NB4 (cell line): ENCODE results near the gene MRNIP.

ENCODE experiments used
- DNase-seq: peaks from one replicate; pipeline ENCODE4 v3.0.0; 2010; ENCODE audit warnings: low read depth
- H3K4me3 ChIP-seq: one replicate; pipeline ENCODE4 v1.5.1; 2011; ENCODE audit warnings: mild to moderate bottlenecking, low read depth, low read length, moderate library complexity
- CTCF ChIP-seq: IDR thresholded peaks from one replicate; pipeline ENCODE4 v1.5.1; 2012; ENCODE audit warnings: low read depth, low read length
- MAX ChIP-seq: IDR thresholded peaks from 2 replicates; pipeline ENCODE4 v1.6.1; 2011; ENCODE audit warnings: low read depth, low read length
- MYC ChIP-seq: IDR thresholded peaks from 2 replicates; pipeline ENCODE4 v1.6.1; 2011; ENCODE audit warnings: low read depth, low read length
- POLR2A ChIP-seq: IDR thresholded peaks from 2 replicates; pipeline ENCODE4 v1.6.1; 2011; ENCODE audit warnings: mild to moderate bottlenecking; ENCODE audit not compliant: insufficient read length; ENCODE audit errors: extremely low read depth

The MRNIP gene

GRCh38 chr5:179802950-179803562 is 55.6 kb downstream of the MRNIP start:
- no peak overlapping the region for H3K4me3 ChIP-seq
- DNase-seq, result no peak
- no peak for TF ChIP-seq MAX
- TF ChIP-seq CTCF, result no peak
- TF ChIP-seq POLR2A, result no peak
- TF ChIP-seq MYC, result no peak

- no peak overlapping the region for H3K4me3 ChIP-seq
- TF ChIP-seq POLR2A (no peak), CTCF (no peak), MAX (no peak), MYC (no peak)
- DNase-seq, result no peak
These were observed 56.3 kb downstream of the MRNIP start for GRCh38 chr5:179802207-179802883.

- DNase-seq, result peak; percentile 64
These were observed 57.1 kb downstream of the MRNIP start for GRCh38 chr5:179801304-179802206.

GRCh38 chr5:179800696-179801201 is 57.9 kb downstream of the MRNIP start:
- peak; percentile 52 for DNase-seq
- H3K4me3 ChIP-seq, result no peak overlapping the region
- TF ChIP-seq POLR2A (no peak), MAX (no peak), MYC (no peak), CTCF (no peak)

More at GRCh38 chr5:179801304-179802206, 57.1 kb downstream of the MRNIP start:
- TF ChIP-seq MYC, result peak; percentile 53; the same call in 1 of the 2 replicates
- peak; percentile 31 for TF ChIP-seq CTCF
- TF ChIP-seq POLR2A, result no peak
- TF ChIP-seq MAX, result peak; percentile 59
- no peak overlapping the region for H3K4me3 ChIP-seq

- no peak for TF ChIP-seq POLR2A
- no peak for TF ChIP-seq MYC
- H3K4me3 ChIP-seq, result no peak overlapping the region
- no peak for DNase-seq
These were observed 58.4 kb downstream of the MRNIP start for GRCh38 chr5:179800071-179800695.

GRCh38 chr5:179799644-179799973 is 59.0 kb downstream of the MRNIP start:
- DNase-seq, result no peak
- TF ChIP-seq POLR2A, result no peak
- no peak for TF ChIP-seq MYC
- TF ChIP-seq CTCF, result no peak
- TF ChIP-seq MAX, result no peak
- no peak overlapping the region for H3K4me3 ChIP-seq
